GM10266 (cell line): ENCODE measurements around the gene KRT1.

Experiments used
- DNase-seq: peaks from one replicate; pipeline ENCODE4 v3.0.0; 2012; ENCODE audit errors: extremely low spot score
- TF ChIP-seq, protein P1 (sequence below): IDR thresholded peaks from 2 replicates; pipeline ENCODE4 v1.5.1; 2012; ENCODE audit warnings: mild to moderate bottlenecking, low read depth; ENCODE audit not compliant: control insufficient read depth, insufficient read depth; ENCODE audit errors: missing control alignments

KRT1 gene

DNA sequence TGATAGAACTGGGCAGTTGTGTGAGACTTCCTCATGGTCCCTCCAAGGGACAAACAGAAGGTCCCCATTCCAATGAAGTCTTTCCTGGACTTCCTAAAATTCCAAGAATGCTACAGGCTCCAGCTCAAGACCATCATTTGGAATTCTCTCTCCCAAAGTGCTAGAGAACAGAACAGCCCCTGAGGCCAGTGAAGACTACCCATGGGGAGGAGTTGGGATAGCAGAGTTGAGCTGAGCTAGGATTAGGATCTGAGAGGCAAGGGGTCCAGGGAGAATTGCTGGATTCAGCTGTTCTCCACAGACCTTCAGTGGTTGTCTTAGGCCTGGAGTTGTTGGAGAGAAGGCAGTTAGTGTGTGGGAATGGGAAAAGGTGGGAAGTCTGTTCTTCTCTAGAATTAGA lies 10.8 kb downstream of the KRT1 start:
- DNase-seq: no peak
- TF ChIP-seq, protein P1, sequence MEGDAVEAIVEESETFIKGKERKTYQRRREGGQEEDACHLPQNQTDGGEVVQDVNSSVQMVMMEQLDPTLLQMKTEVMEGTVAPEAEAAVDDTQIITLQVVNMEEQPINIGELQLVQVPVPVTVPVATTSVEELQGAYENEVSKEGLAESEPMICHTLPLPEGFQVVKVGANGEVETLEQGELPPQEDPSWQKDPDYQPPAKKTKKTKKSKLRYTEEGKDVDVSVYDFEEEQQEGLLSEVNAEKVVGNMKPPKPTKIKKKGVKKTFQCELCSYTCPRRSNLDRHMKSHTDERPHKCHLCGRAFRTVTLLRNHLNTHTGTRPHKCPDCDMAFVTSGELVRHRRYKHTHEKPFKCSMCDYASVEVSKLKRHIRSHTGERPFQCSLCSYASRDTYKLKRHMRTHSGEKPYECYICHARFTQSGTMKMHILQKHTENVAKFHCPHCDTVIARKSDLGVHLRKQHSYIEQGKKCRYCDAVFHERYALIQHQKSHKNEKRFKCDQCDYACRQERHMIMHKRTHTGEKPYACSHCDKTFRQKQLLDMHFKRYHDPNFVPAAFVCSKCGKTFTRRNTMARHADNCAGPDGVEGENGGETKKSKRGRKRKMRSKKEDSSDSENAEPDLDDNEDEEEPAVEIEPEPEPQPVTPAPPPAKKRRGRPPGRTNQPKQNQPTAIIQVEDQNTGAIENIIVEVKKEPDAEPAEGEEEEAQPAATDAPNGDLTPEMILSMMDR: no peak

DNA sequence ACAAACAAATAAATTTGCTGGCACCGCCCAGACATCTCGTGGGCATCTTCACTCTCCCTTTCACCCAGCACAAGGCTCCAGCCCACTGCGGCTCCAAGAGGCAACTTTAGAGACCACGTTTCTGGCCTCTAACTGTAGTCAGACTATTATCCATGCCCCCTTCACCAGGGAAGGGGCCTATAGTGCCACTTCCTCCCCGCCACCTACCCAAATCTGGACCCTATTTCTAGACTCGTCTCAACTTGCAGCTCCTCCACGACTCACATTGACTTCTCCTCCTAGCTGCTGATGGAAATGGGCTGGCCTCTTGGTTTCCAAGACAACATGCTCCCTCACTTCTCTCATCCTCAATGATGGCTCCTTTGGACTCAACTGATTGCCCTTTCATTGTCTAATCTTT lies 12.3 kb downstream of the KRT1 start:
- no peak for DNase-seq
- TF ChIP-seq, protein P1: no peak

DNA sequence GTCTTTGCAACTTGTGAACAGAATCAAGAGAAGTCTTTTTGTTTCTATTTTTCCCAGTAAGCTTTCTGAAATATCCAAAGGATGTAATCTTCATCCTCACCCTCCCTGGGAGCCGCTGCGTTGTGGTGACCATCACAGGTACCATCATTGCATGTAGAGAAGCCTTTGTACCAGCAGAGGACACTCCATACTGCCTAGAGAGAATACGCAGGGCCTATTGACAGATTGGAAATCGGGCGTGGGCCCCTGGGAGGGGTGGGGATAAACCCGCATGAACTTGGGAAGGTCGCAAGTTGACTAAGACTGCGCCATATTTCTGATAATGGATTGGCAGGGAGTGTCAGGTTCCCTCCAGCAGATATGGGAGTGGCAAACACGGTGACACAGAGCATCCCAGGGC lies 12.7 kb downstream of the KRT1 start:
- DNase-seq: no peak
- TF ChIP-seq, protein P1: no peak

DNA sequence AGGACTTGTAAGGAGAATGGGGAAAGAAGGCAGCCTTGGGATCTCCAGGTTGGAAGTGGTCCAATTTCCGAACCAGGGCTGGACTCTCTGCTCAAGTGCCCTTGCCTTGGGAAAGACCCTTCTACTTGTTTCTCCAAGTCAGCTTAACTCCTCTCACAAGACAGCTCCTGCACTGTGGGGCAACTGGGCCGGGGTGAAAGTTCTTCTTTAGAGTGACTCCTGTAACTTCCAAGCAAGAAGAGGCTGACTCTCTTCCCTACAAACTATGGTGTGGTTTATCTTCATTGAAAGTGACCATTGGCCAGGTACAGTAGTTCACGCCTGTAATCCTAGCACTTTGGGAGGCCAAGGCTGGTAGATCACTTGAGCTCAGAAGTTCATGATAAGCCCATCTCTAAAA lies 13.7 kb downstream of the KRT1 start:
- TF ChIP-seq, protein P1: no peak
- DNase-seq: no peak

DNA sequence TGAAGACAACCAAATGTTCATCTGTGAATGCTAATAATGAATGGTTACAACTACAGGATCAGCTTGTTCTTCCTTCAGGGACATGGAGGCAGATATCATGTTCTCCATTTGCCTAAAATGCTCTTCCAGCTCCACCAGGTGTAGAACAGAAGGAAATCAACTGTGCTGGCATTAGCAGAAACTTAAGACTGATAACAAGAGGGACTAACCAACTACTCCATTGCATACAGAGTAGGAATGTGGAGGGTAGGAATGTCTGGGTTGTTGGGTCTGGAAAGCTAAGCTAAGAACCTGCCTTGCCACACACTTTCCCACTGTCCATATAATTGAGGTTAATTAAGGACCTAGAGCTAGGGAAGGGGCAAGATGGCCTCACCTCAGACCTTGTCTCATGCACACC lies 16.8 kb downstream of the KRT1 start:
- TF ChIP-seq, protein P1: no peak
- DNase-seq: no peak

DNA sequence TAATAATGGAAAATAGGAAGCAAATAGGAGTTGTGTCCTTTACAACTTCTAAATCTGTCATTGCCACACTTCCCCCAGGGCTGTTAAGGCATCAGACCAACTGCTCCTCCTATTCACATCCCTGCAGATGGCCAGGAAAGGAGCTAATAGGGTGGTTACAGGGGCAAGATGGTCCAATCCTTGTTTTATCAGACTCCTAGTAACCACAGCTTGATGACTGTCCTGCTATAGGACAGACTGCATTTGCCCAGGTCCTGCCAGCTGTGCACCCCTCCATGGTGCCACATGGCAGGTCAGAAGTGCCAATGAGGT lies 17.3 kb downstream of the KRT1 start:
- no peak for DNase-seq

DNA sequence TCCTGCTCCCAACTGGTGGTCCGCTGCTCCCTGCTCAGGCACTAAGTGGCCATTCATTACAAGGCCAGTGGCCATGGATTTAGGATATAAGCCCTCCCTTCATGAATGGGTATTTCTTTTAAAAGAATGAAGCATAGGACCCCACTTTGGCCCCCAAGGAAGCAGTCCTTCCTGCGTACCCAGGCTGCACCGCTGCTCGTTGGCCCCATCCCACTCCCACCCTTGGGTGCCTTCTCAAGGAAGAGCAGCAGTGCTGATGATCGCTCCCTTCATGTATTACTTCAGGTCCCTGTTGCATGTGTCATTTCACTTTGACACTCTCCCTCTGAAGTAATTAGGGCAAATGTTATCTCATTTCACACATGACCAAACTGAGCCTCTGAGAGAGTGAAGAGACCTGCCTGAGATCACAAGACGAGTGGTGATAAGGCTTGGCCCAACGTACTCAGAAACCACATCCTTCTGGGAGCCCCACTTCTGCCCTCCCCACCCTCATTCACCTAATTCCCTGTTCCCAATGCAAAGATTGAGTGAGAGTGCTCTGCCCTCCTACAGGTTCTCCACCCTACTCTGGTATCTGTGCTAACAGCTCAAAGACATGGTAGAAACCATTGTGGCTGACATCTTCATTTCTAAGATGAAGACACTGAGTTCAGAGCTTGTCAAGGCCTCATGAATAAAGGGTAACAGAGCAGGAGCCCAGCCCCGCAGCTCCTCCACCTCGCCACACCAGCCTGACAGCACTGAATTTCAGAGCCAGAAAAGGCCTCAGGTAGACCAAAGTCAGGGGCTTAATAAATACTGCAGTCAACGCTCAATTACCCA lies 17.9 kb downstream of the KRT1 start:
- no peak for DNase-seq
- TF ChIP-seq, protein P1: no peak

More for the DNA sequence above, 17.3 kb downstream of the KRT1 start:
- TF ChIP-seq, protein P1: no peak
